Natural killer cell treated with Interleukin-12 subunit alpha and Interleukin-12 subunit beta and Interleukin-15 and Interleukin-18, amount 100 ng/mL, for 72 hours (primary cell): ENCODE measurements around the gene TELO2. TPM values are rescaled to one million over a fixed set of nuclear protein-coding genes. Genes with fewer than 3 reads are reported as not detected.

Source experiments
- ATAC-seq, 2 donors: fragments of 150-1000 bp; cut with Tn5 transposase in 1 of 2; sonication (Bioruptor Pico), chemical (Tn5 transposase) in 1 of 2; 2 replicates each; pipeline ENCODE4 v1.10.0; 2021
- DNase-seq: peaks from one replicate; pipeline ENCODE4 v3.0.0; 2022; ENCODE audit warnings: low spot score
- H3K27ac Mint-ChIP-seq, 2 donors: 1 replicate in 1 of 2; 2 replicates in 1 of 2; pipeline ENCODE4 v1.8.0; 2022; ENCODE audit warnings: mixed read lengths in 2 of 2, mild to moderate bottlenecking in 1 of 2, moderate library complexity in 1 of 2
- H3K27me3 Mint-ChIP-seq, 2 donors: 1 replicate in 1 of 2; 2 replicates in 1 of 2; pipeline ENCODE4 v1.8.0; 2022; ENCODE audit warnings: mixed read lengths in 2 of 2
- H3K36me3 Mint-ChIP-seq: one replicate; pipeline ENCODE4 v1.8.0; 2022; ENCODE audit warnings: mixed read lengths
- H3K4me1 Mint-ChIP-seq, 2 donors: 1 replicate in 1 of 2; 2 replicates in 1 of 2; pipeline ENCODE4 v1.8.0; 2022; ENCODE audit warnings: low read depth in 2 of 2, mixed read lengths in 2 of 2, mild to moderate bottlenecking in 1 of 2
- H3K4me3 Mint-ChIP-seq: one replicate; pipeline ENCODE4 v1.8.0; 2022; ENCODE audit warnings: mixed read lengths
- H3K9me3 Mint-ChIP-seq: 2 replicates; pipeline ENCODE4 v1.8.0; 2022; ENCODE audit warnings: mixed read lengths
- total RNA-seq, 2 donors: library from RNA; stranded (reverse); gene quantifications; one replicate each; pipeline ENCODE4 v1.2.3, GENCODE V29; 2022

TELO2 gene
- total RNA-seq, 2 donors from 2014 or later: 55.5 to 156 TPM

DNA sequence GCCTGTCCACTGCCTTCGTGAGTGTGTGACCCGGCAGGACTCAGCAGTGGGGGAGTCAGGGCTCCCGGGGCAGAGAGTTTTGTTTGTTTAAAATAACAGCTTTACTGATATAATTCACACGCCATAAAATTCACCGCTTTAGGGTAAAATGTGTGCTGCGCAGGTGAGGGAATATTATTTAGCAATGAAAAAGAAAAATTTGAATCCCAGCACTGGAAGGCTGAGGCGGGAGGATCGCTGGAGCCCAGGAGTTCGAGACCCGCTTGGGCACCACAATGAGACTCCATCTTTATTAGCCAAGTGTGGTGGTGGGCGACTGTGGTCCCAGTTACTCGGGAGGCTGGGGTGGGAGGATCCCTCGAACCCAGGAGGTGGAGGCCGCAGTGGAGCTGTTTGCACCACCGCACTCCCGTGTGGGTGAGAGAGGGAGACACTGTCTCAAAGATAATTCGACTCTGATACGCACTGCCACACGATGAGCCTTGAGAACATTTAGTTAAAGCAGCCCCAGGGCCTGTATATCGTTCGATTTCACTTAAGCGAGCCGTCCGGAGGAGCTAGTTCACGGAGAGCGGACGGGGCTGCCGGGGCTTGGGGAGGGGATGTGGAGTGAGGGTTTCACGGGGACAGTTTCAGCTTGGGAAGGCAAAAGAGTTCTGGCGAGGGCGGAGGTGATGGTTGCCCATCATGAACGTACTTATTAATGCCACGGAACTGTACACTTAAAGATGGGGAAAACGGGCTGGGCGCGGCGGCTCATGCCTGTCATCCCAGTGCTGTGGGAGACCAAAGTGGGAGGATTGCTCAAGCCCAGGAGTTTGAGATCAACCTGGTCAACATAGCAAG, 10.2 kb downstream of the TELO2 start:
- no peaks in the 10 kb centered on the region for H3K36me3 Mint-ChIP-seq
- no peaks in the 10 kb centered on the region for H3K4me1 Mint-ChIP-seq
- ATAC-seq (no peak), DNase-seq (peak; percentile 58)
- no peaks in the 10 kb centered on the region for H3K9me3 Mint-ChIP-seq
- H3K4me3 Mint-ChIP-seq: no peak overlapping the region
- no peak overlapping the region for H3K27ac Mint-ChIP-seq
- no peaks in the 10 kb centered on the region for H3K27me3 Mint-ChIP-seq

DNA sequence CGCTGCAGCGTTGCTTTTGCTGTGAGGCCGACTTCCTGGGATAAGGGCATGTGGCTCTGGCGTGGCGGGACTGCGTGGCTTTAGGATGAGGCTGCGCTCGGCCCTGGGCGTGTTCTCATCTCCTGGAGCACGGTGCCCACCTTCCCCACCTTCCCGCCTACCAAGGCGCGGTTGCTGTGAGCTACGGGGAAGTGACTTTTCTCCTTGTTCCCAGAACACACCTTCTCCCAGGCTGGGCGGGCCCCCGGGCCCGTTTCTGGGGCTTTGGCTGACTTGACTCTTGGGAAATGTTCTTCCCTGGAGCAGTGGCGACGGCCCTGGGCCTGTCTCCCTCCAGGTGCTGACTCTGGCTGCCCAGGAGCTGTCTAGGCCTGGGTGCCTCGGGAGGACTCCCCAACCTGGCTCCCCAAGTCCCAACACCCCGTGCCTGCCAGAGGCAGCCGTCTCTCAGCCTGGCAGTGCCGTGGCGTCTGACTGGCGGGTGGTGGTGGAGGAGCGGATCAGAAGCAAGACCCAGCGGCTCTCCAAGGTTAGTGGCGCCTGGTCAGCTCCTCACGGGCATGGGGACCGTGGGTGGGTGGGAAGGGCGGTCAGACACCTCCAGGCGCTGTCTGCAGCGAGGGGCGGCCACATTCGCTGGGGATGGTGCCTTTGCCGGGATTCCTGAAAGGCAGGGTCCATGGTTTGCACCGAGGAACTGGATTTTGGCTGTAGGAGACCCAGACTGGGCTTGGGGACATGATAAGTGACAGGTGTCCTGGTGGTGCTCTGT, 12.1 kb downstream of the TELO2 start:
- DNase-seq (peak; percentile 25), ATAC-seq (no peak)
- H3K4me1 Mint-ChIP-seq: no peaks in the 10 kb centered on the region
- H3K27ac Mint-ChIP-seq: no peak overlapping the region
- H3K36me3 Mint-ChIP-seq: no peaks in the 10 kb centered on the region
- no peak overlapping the region for H3K4me3 Mint-ChIP-seq
- no peaks in the 10 kb centered on the region for H3K27me3 Mint-ChIP-seq
- no peaks in the 10 kb centered on the region for H3K9me3 Mint-ChIP-seq

DNA sequence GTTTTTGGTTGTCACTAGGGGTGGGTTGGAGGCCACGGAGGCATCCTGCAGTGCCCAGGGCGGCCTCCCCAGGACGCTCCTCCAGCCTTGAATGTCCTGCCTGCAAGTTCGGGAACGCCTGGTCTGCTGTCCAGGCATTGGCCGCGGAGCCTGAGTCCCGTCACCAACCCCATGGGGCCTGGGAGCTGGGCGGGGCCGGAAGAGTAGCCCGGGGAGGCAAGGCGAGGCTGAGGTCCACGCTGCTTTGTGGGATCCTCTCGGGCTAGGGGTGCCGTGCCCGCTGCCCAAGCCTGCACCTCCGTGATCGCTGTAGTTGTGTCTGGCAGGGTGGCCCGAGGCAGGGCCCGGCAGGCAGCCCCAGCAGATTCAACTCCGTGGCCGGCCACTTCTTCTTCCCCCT, 12.8 kb downstream of the TELO2 start:
- ATAC-seq: no peak
- no peaks in the 10 kb centered on the region for H3K36me3 Mint-ChIP-seq
- no peaks in the 10 kb centered on the region for H3K4me1 Mint-ChIP-seq
- H3K4me3 Mint-ChIP-seq: no peak overlapping the region
- H3K27ac Mint-ChIP-seq: no peak overlapping the region
- H3K27me3 Mint-ChIP-seq: no peaks in the 10 kb centered on the region
- no peak for DNase-seq
- no peaks in the 10 kb centered on the region for H3K9me3 Mint-ChIP-seq

DNA sequence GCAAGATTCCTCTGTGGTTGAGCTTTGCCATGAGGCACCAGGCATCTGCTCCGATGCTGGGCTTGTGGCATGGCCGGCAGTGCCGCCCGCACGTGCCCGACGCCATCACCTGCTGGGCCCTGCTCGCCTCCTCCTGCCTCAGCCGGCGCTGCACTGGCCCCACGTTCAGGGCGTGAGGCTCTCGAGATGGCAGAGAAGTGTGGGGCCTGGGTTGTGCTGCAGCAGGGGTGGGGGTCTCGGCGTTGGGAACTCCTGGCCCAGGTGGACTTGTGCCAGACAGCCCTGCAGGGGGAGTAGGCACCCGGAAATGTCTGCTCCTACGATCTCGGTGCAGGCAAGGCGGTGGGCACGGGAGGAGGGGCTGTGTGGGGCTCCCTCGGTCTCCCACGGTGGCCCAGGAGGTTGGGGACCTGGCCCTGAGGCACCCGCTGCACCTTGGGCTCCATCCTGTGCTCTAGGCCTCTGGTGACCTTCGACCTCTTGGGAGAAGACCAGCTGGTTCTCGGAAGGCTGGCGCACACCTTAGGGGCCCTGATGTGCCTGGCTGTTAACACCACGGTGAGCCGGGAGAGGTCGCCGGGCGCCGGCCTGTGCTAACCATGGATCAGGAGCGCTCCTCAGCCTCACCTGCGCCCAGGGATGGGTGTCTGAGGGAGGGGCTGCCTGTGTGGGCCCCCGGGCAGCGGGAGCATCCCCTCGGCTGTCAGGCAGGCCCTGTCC, 13.5 kb downstream of the TELO2 start:
- Mint-ChIP-seq H3K36me3 (no peaks in the 10 kb centered on the region), H3K4me1 (no peaks in the 10 kb centered on the region), H3K4me3 (no peak overlapping the region), H3K27me3 (no peaks in the 10 kb centered on the region), H3K27ac (no peak overlapping the region), H3K9me3 (no peaks in the 10 kb centered on the region)
- no peak for ATAC-seq
- no peak for DNase-seq

DNA sequence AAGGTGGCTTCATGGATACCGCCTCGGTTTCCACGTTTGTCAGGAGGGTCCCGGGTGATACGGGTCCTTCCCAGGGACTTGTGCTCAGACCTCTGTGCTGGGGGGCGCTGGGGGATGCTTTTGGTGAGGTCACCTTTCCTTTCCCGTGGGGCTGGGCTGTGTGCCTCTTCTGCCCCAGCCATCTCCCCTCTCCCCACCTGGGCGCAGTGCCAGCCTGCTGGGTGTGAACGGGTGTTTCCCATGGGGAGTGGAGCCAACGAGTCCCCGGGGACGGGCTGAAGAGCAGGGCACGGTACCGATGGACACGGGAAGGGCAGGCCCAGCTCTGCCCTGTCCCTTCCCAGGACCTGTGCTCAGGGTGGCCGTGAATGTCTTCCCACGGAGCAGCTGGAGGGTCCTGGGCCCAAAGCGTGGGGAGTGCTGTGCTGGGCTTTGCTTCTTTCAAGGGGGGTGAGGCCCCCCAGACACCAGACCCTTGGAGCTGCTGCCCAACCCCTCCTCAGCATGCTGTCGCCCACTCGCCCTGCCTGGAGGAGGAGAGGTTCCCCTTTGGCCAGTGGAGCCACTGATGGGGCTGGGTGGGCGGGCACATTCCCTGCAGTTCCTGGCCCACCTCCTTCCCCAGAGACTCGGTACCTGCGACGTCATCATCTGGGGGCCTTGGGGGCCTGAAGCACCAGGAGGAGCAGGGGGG, 15.5 kb downstream of the TELO2 start:
- H3K9me3 Mint-ChIP-seq: no peaks in the 10 kb centered on the region
- H3K4me3 Mint-ChIP-seq: no peak overlapping the region
- peaks cover 4% of the 10 kb centered on the region for H3K36me3 Mint-ChIP-seq
- H3K4me1 Mint-ChIP-seq: no peaks in the 10 kb centered on the region
- DNase-seq (no peak), ATAC-seq (no peak)
- no peak overlapping the region for H3K27ac Mint-ChIP-seq
- no peaks in the 10 kb centered on the region for H3K27me3 Mint-ChIP-seq

DNA sequence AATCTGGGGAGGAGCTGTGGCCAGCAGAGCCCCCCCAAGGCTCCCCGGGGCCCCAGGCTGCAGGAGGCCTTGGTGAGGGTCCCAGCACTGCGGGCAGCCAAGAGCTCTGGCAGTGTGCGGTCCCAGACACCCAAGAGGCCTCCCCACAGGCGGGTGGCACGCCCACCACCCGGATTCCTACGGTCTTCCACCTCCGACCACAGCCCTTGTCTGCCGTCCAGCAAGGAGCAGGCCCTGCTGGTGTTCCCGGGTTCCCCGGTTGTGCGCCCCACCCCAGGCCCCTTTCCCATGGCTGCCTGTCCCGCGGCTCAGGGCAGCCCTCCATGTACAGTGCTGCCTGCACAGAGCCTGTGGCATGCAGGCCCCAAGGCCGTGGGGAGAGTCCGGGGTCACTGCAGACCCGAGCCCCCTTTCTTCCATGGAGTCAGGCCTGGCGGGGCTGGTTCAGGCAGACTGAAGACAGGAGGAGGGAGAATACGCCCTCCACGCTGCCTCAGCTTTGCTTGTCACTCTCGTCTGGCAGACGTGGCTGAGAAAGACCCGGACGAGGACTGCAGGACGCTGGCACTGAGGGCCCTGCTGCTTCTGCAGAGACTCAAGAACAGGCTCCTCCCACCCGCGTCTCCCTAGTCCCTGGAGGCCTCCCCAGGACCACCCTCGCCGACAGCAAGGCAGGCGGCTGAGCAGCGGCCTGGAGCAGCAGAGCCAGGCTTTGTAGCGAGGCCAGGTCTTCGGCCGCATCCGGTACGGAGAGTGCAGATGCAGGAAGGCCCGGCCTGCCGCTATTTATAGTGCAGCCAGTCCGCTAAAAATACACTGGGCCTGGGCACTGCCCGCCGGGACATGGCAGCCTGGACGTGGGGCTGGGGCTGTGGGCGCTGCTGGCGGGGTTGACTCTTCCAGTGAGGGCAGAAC, 16.4 kb downstream of the TELO2 start:
- Mint-ChIP-seq H3K4me3 (no peak overlapping the region), H3K27ac (no peak overlapping the region), H3K9me3 (no peaks in the 10 kb centered on the region), H3K36me3 (peaks cover 4% of the 10 kb centered on the region), H3K4me1 (no peaks in the 10 kb centered on the region), H3K27me3 (no peaks in the 10 kb centered on the region)
- DNase-seq (no peak), ATAC-seq (no peak)

GRCh38 chr16:1510272-1510671, 17.1 kb downstream of the TELO2 start:
- Mint-ChIP-seq H3K4me3 (no peak overlapping the region), H3K4me1 (no peaks in the 10 kb centered on the region), H3K36me3 (peaks cover 4% of the 10 kb centered on the region), H3K9me3 (no peaks in the 10 kb centered on the region), H3K27me3 (no peaks in the 10 kb centered on the region), H3K27ac (no peak overlapping the region)
- DNase-seq (no peak), ATAC-seq (no peak)

GRCh38 chr16:1510941-1511351, 17.8 kb downstream of the TELO2 start:
- Mint-ChIP-seq H3K4me1 (no peaks in the 10 kb centered on the region), H3K27ac (no peak overlapping the region), H3K4me3 (no peak overlapping the region), H3K27me3 (no peaks in the 10 kb centered on the region), H3K9me3 (no peaks in the 10 kb centered on the region), H3K36me3 (peaks cover 4% of the 10 kb centered on the region)
- no peak for ATAC-seq
- no peak for DNase-seq

- DNase-seq: no peak
- H3K9me3 Mint-ChIP-seq: no peaks in the 10 kb centered on the region
Measured at GRCh38 chr16:1511662-1512569, 18.8 kb downstream of the TELO2 start.

GRCh38 chr16:1512774-1513173, 19.6 kb downstream of the TELO2 start:
- Mint-ChIP-seq H3K4me1 (no peaks in the 10 kb centered on the region), H3K36me3 (peaks cover 4% of the 10 kb centered on the region), H3K27me3 (no peaks in the 10 kb centered on the region), H3K4me3 (no peak overlapping the region), H3K27ac (no peak overlapping the region), H3K9me3 (no peaks in the 10 kb centered on the region)
- ATAC-seq (no peak), DNase-seq (no peak)

More at GRCh38 chr16:1511662-1512569, 18.8 kb downstream of the TELO2 start:
- ATAC-seq: no peak
- Mint-ChIP-seq H3K4me1 (no peaks in the 10 kb centered on the region), H3K27me3 (no peaks in the 10 kb centered on the region), H3K36me3 (peaks cover 4% of the 10 kb centered on the region), H3K27ac (no peak overlapping the region), H3K4me3 (no peak overlapping the region)

- Mint-ChIP-seq H3K36me3 (peaks cover 4% of the 10 kb centered on the region), H3K4me3 (no peak overlapping the region), H3K4me1 (no peaks in the 10 kb centered on the region), H3K9me3 (no peaks in the 10 kb centered on the region), H3K27ac (no peak overlapping the region), H3K27me3 (no peaks in the 10 kb centered on the region)
- no peak for ATAC-seq
- no peak for DNase-seq
Measured at GRCh38 chr16:1514507-1514906, 21.3 kb downstream of the TELO2 start.

- H3K27me3 Mint-ChIP-seq: no peaks in the 10 kb centered on the region
- no peaks in the 10 kb centered on the region for H3K36me3 Mint-ChIP-seq
- no peak for DNase-seq
- H3K4me1 Mint-ChIP-seq: no peaks in the 10 kb centered on the region
- no peaks in the 10 kb centered on the region for H3K9me3 Mint-ChIP-seq
- peak; percentile 32 to 54 for ATAC-seq
- H3K27ac Mint-ChIP-seq: no peak overlapping the region
- no peak overlapping the region for H3K4me3 Mint-ChIP-seq
Measured at GRCh38 chr16:1518626-1519135, 25.5 kb downstream of the TELO2 start.
